Naive thymus-derived CD4-positive, alpha-beta T cell (primary cell): ENCODE results near the gene FGL2. TPM values are rescaled to one million over a fixed set of nuclear protein-coding genes. Genes with fewer than 3 reads are reported as not detected.
"Not testable (repeated sequence)": the region's sequence is repeated elsewhere in the genome, so short reads cannot be mapped to it uniquely, and the experiment has no call there.

Experiments used
- ATAC-seq: fragments of 150-1000 bp; cut with Tn5 transposase; 2 replicates; pipeline ENCODE4 v1.10.0; 2021; ENCODE audit warnings: mild to moderate bottlenecking, moderate library complexity
- CTCF ChIA-PET: fragments of 350-600 bp; sonication (Branson Sonifier 250); formaldehyde crosslinking; loops from one replicate; lab custom pipeline; 2021; ENCODE audit warnings: antibody characterized with exemption; lab: Charles Lee
- POLR2A ChIA-PET: fragments of 350-600 bp; sonication (Branson Sonifier 250); formaldehyde crosslinking; loops from one replicate; lab custom pipeline; 2021; ENCODE audit warnings: antibody characterized with exemption, inconsistent platforms; lab: Charles Lee
- DNase-seq, 9 donors: peaks; one replicate each; pipeline versions ENCODE4 v3.0.0 to v3.0.0-alpha.2; 2020 to 2022; ENCODE audit warnings: mixed read lengths in 1 of 9
- H3K27ac ChIP-seq: one replicate; pipeline ENCODE4 v1.7.0; 2013; ENCODE audit warnings: mild to moderate bottlenecking, low read depth, low read length, moderate library complexity
- H3K27me3 ChIP-seq, 2 donors: one replicate each; pipeline ENCODE4 v1.7.0; 2013; ENCODE audit warnings: low read length in 2 of 2, mild to moderate bottlenecking in 2 of 2, moderate library complexity in 2 of 2; ENCODE audit not compliant: control insufficient read depth in 2 of 2, insufficient read depth in 2 of 2
- H3K36me3 ChIP-seq, 3 experiments: 1 replicate in 2 of 3; 2 replicates in 1 of 3; pipeline ENCODE4 v1.7.0; 2013; ENCODE audit warnings: low read length in 3 of 3, mild to moderate bottlenecking in 3 of 3, moderate library complexity in 1 of 3; ENCODE audit not compliant: insufficient read depth in 3 of 3, control insufficient read depth in 2 of 3
- H3K4me1 ChIP-seq, 2 donors: one replicate each; pipeline ENCODE4 v1.7.0; 2013; ENCODE audit warnings: low read length in 2 of 2, mild to moderate bottlenecking in 2 of 2, moderate library complexity in 1 of 2; ENCODE audit not compliant: control insufficient read depth in 2 of 2, insufficient read depth in 2 of 2
- H3K4me3 ChIP-seq: 2 replicates; pipeline ENCODE4 v1.7.0; 2013; ENCODE audit warnings: mild to moderate bottlenecking, low read length
- H3K9me3 ChIP-seq, 3 experiments: 1 replicate in 2 of 3; 2 replicates in 1 of 3; pipeline ENCODE4 v1.7.0; 2013; ENCODE audit warnings: low read length in 3 of 3; ENCODE audit not compliant: control insufficient read depth in 2 of 3
- H3K27ac Mint-ChIP-seq, 9 donors: one replicate each; pipeline ENCODE4 v1.8.0; 2020 to 2022; ENCODE audit warnings: mixed read lengths in 9 of 9, mild to moderate bottlenecking in 8 of 9, moderate library complexity in 5 of 9, inconsistent platforms in 2 of 9
- H3K27me3 Mint-ChIP-seq, 5 donors: one replicate each; pipeline ENCODE4 v1.8.0; 2021 to 2022; ENCODE audit warnings: mixed read lengths in 5 of 5, mild to moderate bottlenecking in 1 of 5
- H3K36me3 Mint-ChIP-seq, 5 donors: one replicate each; pipeline ENCODE4 v1.8.0; 2020 to 2022; ENCODE audit warnings: mixed read lengths in 5 of 5, mild to moderate bottlenecking in 3 of 5, inconsistent platforms in 1 of 5
- H3K4me1 Mint-ChIP-seq, 7 donors: one replicate each; pipeline ENCODE4 v1.8.0; 2020 to 2022; ENCODE audit warnings: mixed read lengths in 7 of 7, mild to moderate bottlenecking in 3 of 7, inconsistent platforms in 1 of 7
- H3K4me3 Mint-ChIP-seq, 10 donors: one replicate each; pipeline ENCODE4 v1.8.0; 2020 to 2022; ENCODE audit warnings: mild to moderate bottlenecking in 10 of 10, mixed read lengths in 10 of 10, moderate library complexity in 6 of 10, inconsistent platforms in 2 of 10
- H3K9me3 Mint-ChIP-seq, 11 donors: one replicate each; pipeline ENCODE4 v1.8.0; 2020 to 2022; ENCODE audit warnings: mixed read lengths in 11 of 11, mild to moderate bottlenecking in 4 of 11, inconsistent platforms in 1 of 11, moderate library complexity in 1 of 11
- intact Hi-C, 2 donors: fragments of 100-400 bp; cut with micrococcal nuclease; formaldehyde crosslinking; loops; one replicate each; pipeline ENCODE4 v1.15.1; 2023
- polyA plus RNA-seq, 2 donors: library from polyadenylated mRNA; unstranded; fragments of 300-500 nt; fragmentation: Illumina TruSeq; gene quantifications; one replicate each; pipeline ENCODE4 v1.2.3, GENCODE V29; 2021
- total RNA-seq, 6 experiments: library from RNA in 5 of 6; stranded (reverse) in 5 of 6; gene quantifications; 1 replicate in 5 of 6; 2 replicates in 1 of 6; pipeline ENCODE4 v1.2.3 and lab custom pipeline; 2021 to 2026

The FGL2 gene
- total and polyA plus RNA-seq, 7 experiments from 2014 or later, result 0.22 to 129 (median 3.0) TPM

DNA sequence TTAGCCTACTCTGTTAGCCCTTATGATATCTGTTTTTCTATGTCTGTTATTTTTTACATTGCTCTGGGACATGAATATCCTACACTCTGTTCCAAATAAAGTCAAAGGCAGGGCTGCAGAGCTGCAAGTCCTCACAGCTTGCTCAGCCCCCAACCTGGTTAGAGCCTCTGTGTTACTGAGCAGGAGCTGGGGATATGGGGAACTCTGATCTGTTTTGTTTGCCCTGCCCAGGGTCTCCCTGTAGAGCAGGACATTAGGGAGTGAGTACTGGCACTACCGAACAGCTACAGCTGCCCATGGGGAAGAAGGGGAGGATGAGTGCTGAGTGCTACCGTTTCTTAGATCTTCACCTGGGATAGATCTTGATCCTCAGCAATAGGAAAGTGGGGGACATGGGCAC, 32.8 kb upstream of the FGL2 start:
- CTCF ChIA-PET, result no interaction called here
- intact Hi-C loops, result no loop called here
- peaks cover 0 to 6% (median 0%) of the 10 kb centered on the region in 5 donors for H3K27me3 Mint-ChIP-seq
- H3K4me1 Mint-ChIP-seq, result peaks cover 0 to 6% (median 0%) of the 10 kb centered on the region in 7 donors
- peaks cover 18 to 54% (median 27%) of the 10 kb centered on the region in 5 donors for H3K36me3 Mint-ChIP-seq
- Histone ChIP-seq H3K9me3 (peaks cover 0 to 15% (median 0%) of the 10 kb centered on the region in 3 experiments), H3K36me3 (peaks cover 0 to 2% (median 0%) of the 10 kb centered on the region in 3 experiments), H3K27me3 (no peaks in the 10 kb centered on the region), H3K4me3 (no peak overlapping the region), H3K27ac (no peak overlapping the region), H3K4me1 (no peaks in the 10 kb centered on the region)
- peaks cover 8 to 30% (median 16%) of the 10 kb centered on the region in 11 donors for H3K9me3 Mint-ChIP-seq
- DNase-seq (no peak), ATAC-seq (no peak)
- peak overlapping the region in 1 of 9 donors; percentile 2 for H3K27ac Mint-ChIP-seq
- POLR2A ChIA-PET, result no interaction called here
- no peak overlapping the region for H3K4me3 Mint-ChIP-seq

DNA sequence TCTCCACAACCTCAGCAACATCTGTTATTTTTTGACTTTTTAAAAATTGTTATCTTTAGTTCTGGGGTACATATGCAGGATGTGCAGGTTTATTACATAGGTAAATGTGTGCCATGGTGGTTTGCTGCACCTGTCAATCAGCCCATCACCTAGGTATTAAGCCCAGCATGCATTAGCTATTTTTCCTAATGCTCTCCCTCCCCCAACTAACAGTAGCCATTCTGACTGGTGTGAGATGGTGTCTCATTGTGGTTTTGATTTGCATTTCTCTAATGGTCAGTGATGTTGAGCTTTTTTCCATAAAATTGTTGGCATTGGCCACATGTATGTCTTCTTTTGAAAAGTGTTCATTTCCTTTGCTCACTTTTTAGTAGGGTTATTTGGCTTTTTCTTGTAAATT, 29.2 kb upstream of the FGL2 start:
- H3K4me1 ChIP-seq, H3K27ac ChIP-seq, CTCF ChIA-PET, H3K4me3 ChIP-seq, DNase-seq, POLR2A ChIA-PET, H3K36me3 ChIP-seq, H3K4me1 Mint-ChIP-seq, H3K27ac Mint-ChIP-seq, H3K27me3 Mint-ChIP-seq, H3K27me3 ChIP-seq, intact Hi-C loops, ATAC-seq, H3K4me3 Mint-ChIP-seq: not testable (repeated sequence)
- Mint-ChIP-seq H3K9me3 (peaks cover 8 to 30% (median 16%) of the 10 kb centered on the region in 11 donors), H3K36me3 (peaks cover 16 to 39% (median 32%) of the 10 kb centered on the region in 5 donors)
- peaks cover 0 to 15% (median 0%) of the 10 kb centered on the region in 3 experiments for H3K9me3 ChIP-seq

DNA sequence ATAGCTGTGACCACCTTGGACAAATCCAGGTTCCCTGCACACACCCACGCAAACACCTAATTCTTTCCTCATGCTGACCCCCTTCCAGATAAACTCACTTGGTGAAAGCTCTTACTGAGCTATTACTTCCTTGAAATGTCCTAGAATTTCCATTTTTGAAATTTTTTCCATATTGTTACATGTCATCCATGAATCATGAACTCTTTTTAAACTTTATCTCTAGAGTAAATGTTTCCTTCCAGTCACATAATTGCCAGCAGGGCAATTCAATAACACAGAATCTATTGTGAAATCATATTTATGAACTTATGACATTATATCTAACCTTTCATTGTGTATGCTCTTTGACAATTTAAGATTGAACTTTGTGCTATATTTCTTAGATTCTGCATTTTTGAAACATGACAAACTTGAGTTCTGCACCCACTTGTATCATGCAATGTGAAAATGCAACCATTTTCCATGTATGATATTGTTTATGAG, 26.8 kb upstream of the FGL2 start:
- Histone ChIP-seq H3K27ac (no peak overlapping the region), H3K4me3 (no peak overlapping the region), H3K27me3 (no peaks in the 10 kb centered on the region), H3K36me3 (no peaks in the 10 kb centered on the region), H3K9me3 (peaks cover 0 to 15% (median 0%) of the 10 kb centered on the region in 3 experiments), H3K4me1 (peaks cover 0 to 18% of the 10 kb centered on the region in 2 donors)
- H3K36me3 Mint-ChIP-seq, result peaks cover 20 to 34% (median 24%) of the 10 kb centered on the region in 5 donors
- no peak for ATAC-seq
- intact Hi-C loops, result no loop called here
- POLR2A ChIA-PET, result no interaction called here
- H3K27me3 Mint-ChIP-seq, result peaks cover 0 to 4% (median 0%) of the 10 kb centered on the region in 5 donors
- H3K27ac Mint-ChIP-seq, result no peak overlapping the region
- H3K9me3 Mint-ChIP-seq, result peaks cover 8 to 25% (median 16%) of the 10 kb centered on the region in 11 donors
- H3K4me1 Mint-ChIP-seq, result peaks cover 15 to 24% (median 23%) of the 10 kb centered on the region in 7 donors
- no peak for DNase-seq
- H3K4me3 Mint-ChIP-seq, result no peak overlapping the region
- CTCF ChIA-PET, result no interaction called here

DNA sequence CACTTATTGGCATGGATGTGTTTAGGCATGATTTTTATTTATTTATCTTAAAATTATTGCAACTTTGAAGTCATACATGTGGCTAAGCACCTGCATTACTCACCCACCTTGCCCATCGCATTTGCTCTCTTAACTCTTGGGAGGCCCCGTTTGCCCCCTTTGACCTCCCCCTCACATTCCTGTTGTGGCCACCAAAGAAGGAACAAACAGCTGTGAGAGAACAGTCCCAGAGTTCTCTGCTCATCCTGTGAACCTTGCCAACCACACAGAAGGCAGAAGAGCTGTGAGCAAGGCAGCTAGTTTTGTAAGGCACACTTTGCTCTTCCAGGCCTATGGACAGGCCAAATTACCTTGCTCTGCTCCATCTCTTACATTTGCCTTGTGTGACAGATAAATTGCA, 23.6 kb upstream of the FGL2 start:
- H3K36me3 ChIP-seq, result no peaks in the 10 kb centered on the region
- H3K27me3 Mint-ChIP-seq, result no peaks in the 10 kb centered on the region
- H3K4me3 ChIP-seq, result no peak overlapping the region
- intact Hi-C loops, result loop anchor here in 1 of 2 donors (2.0 kb wide), 1 partner anchor 18 kb away; no protein-coding TSS in a partner anchor
- H3K36me3 Mint-ChIP-seq, result peaks cover 12 to 22% (median 19%) of the 10 kb centered on the region in 5 donors
- H3K27ac Mint-ChIP-seq, result peak overlapping the region in 7 of 9 donors; percentile 10 to 80 (median 29)
- ChIA-PET CTCF (no interaction called here), POLR2A (interaction anchor here (0.5 kb wide), 1 partner anchor 53 kb away, joined by 3 read pairs; no protein-coding TSS in a partner anchor)
- no peaks in the 10 kb centered on the region for H3K27me3 ChIP-seq
- peak overlapping the region in 5 of 10 donors; percentile 13 to 54 (median 34) for H3K4me3 Mint-ChIP-seq
- no peak for DNase-seq
- no peaks in the 10 kb centered on the region for H3K9me3 ChIP-seq
- H3K4me1 ChIP-seq, result peaks cover 0 to 18% of the 10 kb centered on the region in 2 donors
- no peak overlapping the region for H3K27ac ChIP-seq
- no peak for ATAC-seq
- H3K4me1 Mint-ChIP-seq, result peaks cover 15 to 36% (median 24%) of the 10 kb centered on the region in 7 donors
- H3K9me3 Mint-ChIP-seq, result peaks cover 2 to 17% (median 5%) of the 10 kb centered on the region in 11 donors

DNA sequence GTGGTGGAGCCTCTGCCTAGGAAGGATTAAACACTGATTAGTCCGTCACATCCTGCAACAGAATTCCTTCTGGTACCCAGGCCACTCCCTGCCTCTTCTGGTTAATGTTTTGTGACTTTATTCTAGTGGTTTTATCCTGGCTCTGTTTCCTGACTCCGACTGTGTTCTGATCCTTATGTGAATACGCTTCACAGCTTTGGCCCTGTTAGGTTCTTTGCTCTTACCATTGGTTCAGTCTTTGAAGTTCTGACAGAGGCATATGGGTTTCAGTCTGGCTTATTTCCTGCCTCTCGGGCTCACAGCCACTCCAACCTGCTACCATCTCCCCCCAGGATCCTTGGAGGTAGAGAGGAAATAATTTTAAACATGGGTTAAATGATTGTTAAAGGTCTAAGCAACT, 23.2 kb upstream of the FGL2 start:
- Mint-ChIP-seq H3K36me3 (peaks cover 11 to 21% (median 18%) of the 10 kb centered on the region in 5 donors), H3K27ac (peak overlapping the region in 8 of 9 donors; percentile 3 to 80 (median 59)), H3K9me3 (peaks cover 0 to 17% (median 5%) of the 10 kb centered on the region in 11 donors), H3K27me3 (no peaks in the 10 kb centered on the region), H3K4me1 (peaks cover 15 to 36% (median 24%) of the 10 kb centered on the region in 7 donors), H3K4me3 (peak overlapping the region in 9 of 10 donors; percentile 1 to 54 (median 30))
- CTCF ChIA-PET, result no interaction called here
- POLR2A ChIA-PET, result no interaction called here
- Histone ChIP-seq H3K36me3 (no peaks in the 10 kb centered on the region), H3K27ac (no peak overlapping the region), H3K27me3 (no peaks in the 10 kb centered on the region), H3K9me3 (no peaks in the 10 kb centered on the region), H3K4me3 (no peak overlapping the region), H3K4me1 (peaks cover 0 to 18% of the 10 kb centered on the region in 2 donors)
- intact Hi-C loops, result loop anchor here in 1 of 2 donors (2.0 kb wide), 1 partner anchor 18 kb away; no protein-coding TSS in a partner anchor
- ATAC-seq (peak; percentile 55), DNase-seq (peak in 6 of 9 donors; percentile 10 to 36 (median 24))

DNA sequence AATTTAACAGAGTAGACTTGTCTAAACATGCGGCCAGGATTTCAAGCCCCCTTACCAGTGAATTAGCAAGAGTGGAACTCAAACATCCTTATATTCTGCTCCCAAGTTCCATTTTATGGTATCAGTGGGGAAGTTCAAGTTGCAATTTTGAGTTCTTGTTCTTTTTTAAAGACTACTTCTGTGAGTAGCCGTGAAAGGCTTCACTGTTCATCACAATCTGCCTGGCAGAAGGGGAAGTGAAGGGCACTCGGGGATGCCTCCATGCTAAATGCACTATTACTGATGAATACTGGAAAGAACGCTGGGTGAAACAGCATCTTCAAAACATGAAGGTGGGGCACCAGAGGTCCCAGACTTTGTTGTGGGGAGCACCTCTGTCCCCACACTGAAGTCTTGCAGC, 22.4 kb upstream of the FGL2 start:
- POLR2A ChIA-PET, result no interaction called here
- Histone ChIP-seq H3K27ac (no peak overlapping the region), H3K4me1 (peaks cover 0 to 18% of the 10 kb centered on the region in 2 donors), H3K4me3 (no peak overlapping the region), H3K9me3 (no peaks in the 10 kb centered on the region), H3K27me3 (no peaks in the 10 kb centered on the region), H3K36me3 (no peaks in the 10 kb centered on the region)
- H3K4me3 Mint-ChIP-seq, result peak overlapping the region in 5 of 10 donors; percentile 1 to 29 (median 4)
- intact Hi-C loops, result loop anchor here in 1 of 2 donors (2.0 kb wide), 1 partner anchor 17 kb away; no protein-coding TSS in a partner anchor
- H3K36me3 Mint-ChIP-seq, result peaks cover 9 to 21% (median 18%) of the 10 kb centered on the region in 5 donors
- H3K27ac Mint-ChIP-seq, result peak overlapping the region in 4 of 9 donors; percentile 27 to 80 (median 57)
- CTCF ChIA-PET, result no interaction called here
- DNase-seq (no peak), ATAC-seq (peak; percentile 46)
- peaks cover 0 to 17% (median 5%) of the 10 kb centered on the region in 11 donors for H3K9me3 Mint-ChIP-seq
- peaks cover 15 to 36% (median 24%) of the 10 kb centered on the region in 7 donors for H3K4me1 Mint-ChIP-seq
- H3K27me3 Mint-ChIP-seq, result no peaks in the 10 kb centered on the region
